ENCODE data around the gene LPIN3.

LPIN3 gene

DNA sequence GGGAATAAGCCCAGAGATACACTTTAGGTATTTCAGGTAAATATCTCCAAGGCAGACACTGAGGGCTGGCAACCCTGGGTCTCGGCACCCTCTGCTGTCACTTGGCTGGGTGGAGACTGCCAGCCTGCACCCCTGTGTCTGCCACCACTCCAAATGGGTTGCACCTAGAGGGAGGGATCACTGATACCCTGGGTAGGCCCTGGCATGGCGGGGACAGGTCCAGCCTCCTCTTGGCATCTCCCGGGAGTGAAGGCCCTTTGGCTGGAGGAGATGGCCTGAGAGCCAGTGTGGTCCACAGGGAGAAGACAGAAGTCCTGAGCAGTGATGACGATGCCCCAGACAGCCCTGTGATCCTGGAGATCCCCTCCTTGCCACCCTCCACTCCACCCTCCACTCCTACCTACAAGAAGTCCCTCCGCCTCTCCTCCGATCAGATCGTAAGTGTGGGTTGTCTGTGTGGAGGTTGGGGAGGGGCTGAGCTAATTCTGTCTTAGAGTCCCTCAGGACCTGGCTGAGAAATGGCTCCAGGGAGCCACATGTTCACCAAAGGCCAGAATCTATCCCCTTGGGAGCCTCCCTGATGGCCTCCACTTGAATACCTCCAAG, 15.1 kb downstream of the LPIN3 start:
- H3K27ac ChIP-seq (ENCODE audit: low read length) = no peak overlapping the region
- H3K4me3 ChIP-seq (ENCODE audit: low read length) = no peak overlapping the region
- no peaks in the 10 kb centered on the region for H3K27me3 ChIP-seq (ENCODE audit: insufficient read depth, low read length)
- no peaks in the 10 kb centered on the region for H3K9me3 ChIP-seq (ENCODE audit: insufficient read depth, low read depth, low read length)
- no peaks in the 10 kb centered on the region for H3K36me3 ChIP-seq (ENCODE audit: insufficient read depth, low read depth, low read length)
- no peak overlapping the region for H3K9ac ChIP-seq (ENCODE audit: low read depth, low read length)
- H3K4me1 ChIP-seq (ENCODE audit: insufficient read depth, low read length) = no peaks in the 10 kb centered on the region

DNA sequence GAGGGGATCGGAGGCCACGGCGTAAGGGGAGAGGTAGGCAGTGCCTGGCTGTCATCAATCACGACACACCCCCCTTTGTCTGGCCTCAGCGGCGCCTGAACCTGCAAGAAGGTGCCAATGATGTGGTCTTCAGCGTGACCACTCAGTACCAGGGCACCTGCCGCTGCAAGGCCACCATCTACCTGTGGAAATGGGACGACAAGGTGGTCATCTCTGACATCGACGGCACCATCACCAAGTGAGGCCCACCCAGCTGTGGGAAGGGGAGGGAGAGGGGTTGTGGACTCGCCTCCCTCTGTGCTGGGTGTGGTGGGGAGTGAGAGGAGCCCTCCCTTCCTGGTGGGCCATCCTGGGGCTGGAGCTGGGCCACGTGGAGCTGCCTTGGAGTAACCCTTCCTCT, 16.3 kb downstream of the LPIN3 start:
- H3K36me3 ChIP-seq (ENCODE audit: insufficient read depth, low read depth, low read length) = no peaks in the 10 kb centered on the region

DNA sequence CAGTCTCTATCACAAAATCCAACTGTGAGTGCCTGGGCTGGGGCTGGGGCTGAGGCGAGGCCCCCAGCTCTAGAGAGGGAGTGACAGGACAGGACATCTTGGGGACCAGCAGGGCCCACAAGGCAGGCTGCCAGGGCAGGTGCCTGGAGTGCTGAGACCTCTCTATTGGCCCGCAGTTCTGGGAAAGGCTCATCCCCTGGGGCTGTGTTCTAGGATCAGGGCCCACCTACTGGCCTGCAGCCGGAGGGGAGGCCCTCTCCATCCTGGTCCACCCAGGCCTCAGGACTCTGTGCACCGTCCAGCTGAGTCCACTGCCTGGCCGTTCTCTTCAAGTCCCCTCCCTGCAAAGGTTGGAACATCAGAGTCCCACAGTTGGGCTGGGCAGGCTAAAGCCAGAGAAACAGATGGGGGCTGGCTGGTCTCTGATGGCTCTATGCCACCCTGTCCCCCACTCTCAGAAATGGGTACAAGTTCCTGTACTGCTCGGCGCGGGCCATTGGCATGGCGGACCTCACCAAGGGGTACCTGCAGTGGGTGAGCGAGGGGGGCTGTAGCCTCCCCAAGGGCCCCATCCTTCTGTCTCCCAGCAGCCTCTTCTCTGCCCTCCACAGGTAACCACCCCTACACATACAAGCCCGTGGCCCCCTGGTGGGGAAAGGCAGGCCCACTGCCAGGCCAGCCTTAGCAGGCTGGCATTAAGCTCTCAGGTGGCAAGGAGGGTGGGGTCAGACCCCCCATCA, 17.0 kb downstream of the LPIN3 start:
- Histone ChIP-seq H3K9me3 (ENCODE audit: insufficient read depth, low read depth, low read length) (no peaks in the 10 kb centered on the region), H3K27ac (ENCODE audit: low read length) (no peak overlapping the region), H3K9ac (ENCODE audit: low read depth, low read length) (no peak overlapping the region), H3K4me1 (ENCODE audit: insufficient read depth, low read length) (no peaks in the 10 kb centered on the region), H3K36me3 (ENCODE audit: insufficient read depth, low read depth, low read length) (no peaks in the 10 kb centered on the region), H3K4me3 (ENCODE audit: low read length) (no peak overlapping the region), H3K27me3 (ENCODE audit: insufficient read depth, low read length) (no peaks in the 10 kb centered on the region)

More for the DNA sequence above, 16.3 kb downstream of the LPIN3 start:
- Histone ChIP-seq H3K27me3 (ENCODE audit: insufficient read depth, low read length) (no peaks in the 10 kb centered on the region), H3K4me3 (ENCODE audit: low read length) (no peak overlapping the region), H3K4me1 (ENCODE audit: insufficient read depth, low read length) (no peaks in the 10 kb centered on the region), H3K9ac (ENCODE audit: low read depth, low read length) (no peak overlapping the region), H3K9me3 (ENCODE audit: insufficient read depth, low read depth, low read length) (no peaks in the 10 kb centered on the region), H3K27ac (ENCODE audit: low read length) (no peak overlapping the region)

DNA sequence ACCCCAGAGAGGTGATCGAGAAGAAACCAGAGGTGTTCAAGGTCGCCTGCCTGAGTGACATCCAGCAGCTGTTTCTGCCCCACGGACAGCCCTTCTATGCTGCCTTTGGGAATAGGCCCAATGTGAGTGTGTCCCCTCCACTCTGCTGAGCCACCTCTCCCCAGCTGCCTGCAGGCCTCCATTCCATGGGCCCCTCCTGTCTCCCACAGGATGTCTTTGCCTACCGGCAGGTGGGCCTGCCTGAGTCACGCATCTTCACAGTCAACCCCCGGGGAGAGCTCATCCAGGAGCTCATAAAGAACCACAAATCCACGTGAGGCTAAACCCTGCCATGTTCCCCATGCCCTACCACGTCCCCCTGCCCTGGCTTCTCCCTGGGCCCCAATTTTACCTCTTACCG, 17.6 kb downstream of the LPIN3 start:
- H3K9me3 ChIP-seq (ENCODE audit: insufficient read depth, low read depth, low read length) = no peaks in the 10 kb centered on the region
- H3K36me3 ChIP-seq (ENCODE audit: insufficient read depth, low read depth, low read length) = no peaks in the 10 kb centered on the region
- H3K27me3 ChIP-seq (ENCODE audit: insufficient read depth, low read length) = no peaks in the 10 kb centered on the region
- no peak overlapping the region for H3K27ac ChIP-seq (ENCODE audit: low read length)
- H3K4me3 ChIP-seq (ENCODE audit: low read length) = no peak overlapping the region
- no peaks in the 10 kb centered on the region for H3K4me1 ChIP-seq (ENCODE audit: insufficient read depth, low read length)
- H3K9ac ChIP-seq (ENCODE audit: low read depth, low read length) = no peak overlapping the region

DNA sequence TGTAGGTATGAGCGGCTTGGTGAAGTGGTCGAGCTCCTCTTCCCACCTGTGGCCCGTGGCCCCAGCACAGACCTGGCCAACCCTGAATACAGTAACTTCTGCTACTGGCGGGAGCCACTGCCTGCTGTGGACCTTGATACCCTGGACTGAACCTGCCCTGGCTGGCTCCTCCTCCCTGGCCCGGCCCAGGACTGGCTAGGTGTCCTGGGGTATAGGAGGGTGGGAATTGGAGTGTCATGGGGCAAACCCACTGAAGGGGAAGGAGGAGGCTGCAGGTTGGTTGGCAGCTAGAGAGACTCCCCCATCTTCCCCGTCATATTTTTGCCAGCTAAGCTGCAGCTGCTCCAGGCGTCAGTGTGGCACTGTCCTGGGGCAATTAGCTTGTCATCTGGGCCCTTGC, 18.1 kb downstream of the LPIN3 start:
- H3K9ac ChIP-seq (ENCODE audit: low read depth, low read length) = no peak overlapping the region
- no peaks in the 10 kb centered on the region for H3K36me3 ChIP-seq (ENCODE audit: insufficient read depth, low read depth, low read length)
- no peaks in the 10 kb centered on the region for H3K4me1 ChIP-seq (ENCODE audit: insufficient read depth, low read length)

DNA sequence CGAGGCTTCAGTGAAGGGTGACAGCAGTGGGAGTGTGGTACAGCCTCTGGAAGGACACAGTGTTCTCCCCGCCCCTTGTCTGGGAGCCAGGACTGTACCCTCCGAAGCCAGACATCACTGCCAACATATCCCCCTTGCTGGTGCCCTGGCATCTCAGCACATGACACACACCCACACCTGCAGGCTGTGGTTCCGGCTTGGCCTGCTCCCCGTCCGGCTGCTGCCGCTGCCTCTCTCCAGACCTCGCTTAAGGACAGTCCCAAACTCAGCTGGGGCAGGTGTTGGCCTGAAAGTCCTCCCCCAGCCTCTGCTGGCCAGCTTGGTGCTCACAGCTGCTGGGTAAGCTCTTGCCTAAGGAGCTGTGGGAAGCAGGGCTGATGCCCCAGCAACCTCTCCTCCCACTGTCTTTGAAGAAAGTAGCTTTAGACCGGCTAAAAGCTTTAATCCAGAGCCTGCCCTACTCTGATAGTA, 19.0 kb downstream of the LPIN3 start:
- Histone ChIP-seq H3K9ac (ENCODE audit: low read depth, low read length) (no peak overlapping the region), H3K4me1 (ENCODE audit: insufficient read depth, low read length) (no peaks in the 10 kb centered on the region), H3K36me3 (ENCODE audit: insufficient read depth, low read depth, low read length) (no peaks in the 10 kb centered on the region), H3K9me3 (ENCODE audit: insufficient read depth, low read depth, low read length) (no peaks in the 10 kb centered on the region), H3K4me3 (ENCODE audit: low read length) (no peak overlapping the region), H3K27ac (ENCODE audit: low read length) (no peak overlapping the region), H3K27me3 (ENCODE audit: insufficient read depth, low read length) (peaks cover 10% of the 10 kb centered on the region)

More for the DNA sequence above, 18.1 kb downstream of the LPIN3 start:
- Histone ChIP-seq H3K27ac (ENCODE audit: low read length) (no peak overlapping the region), H3K9me3 (ENCODE audit: insufficient read depth, low read depth, low read length) (no peaks in the 10 kb centered on the region), H3K27me3 (ENCODE audit: insufficient read depth, low read length) (peaks cover 2% of the 10 kb centered on the region), H3K4me3 (ENCODE audit: low read length) (no peak overlapping the region)

DNA sequence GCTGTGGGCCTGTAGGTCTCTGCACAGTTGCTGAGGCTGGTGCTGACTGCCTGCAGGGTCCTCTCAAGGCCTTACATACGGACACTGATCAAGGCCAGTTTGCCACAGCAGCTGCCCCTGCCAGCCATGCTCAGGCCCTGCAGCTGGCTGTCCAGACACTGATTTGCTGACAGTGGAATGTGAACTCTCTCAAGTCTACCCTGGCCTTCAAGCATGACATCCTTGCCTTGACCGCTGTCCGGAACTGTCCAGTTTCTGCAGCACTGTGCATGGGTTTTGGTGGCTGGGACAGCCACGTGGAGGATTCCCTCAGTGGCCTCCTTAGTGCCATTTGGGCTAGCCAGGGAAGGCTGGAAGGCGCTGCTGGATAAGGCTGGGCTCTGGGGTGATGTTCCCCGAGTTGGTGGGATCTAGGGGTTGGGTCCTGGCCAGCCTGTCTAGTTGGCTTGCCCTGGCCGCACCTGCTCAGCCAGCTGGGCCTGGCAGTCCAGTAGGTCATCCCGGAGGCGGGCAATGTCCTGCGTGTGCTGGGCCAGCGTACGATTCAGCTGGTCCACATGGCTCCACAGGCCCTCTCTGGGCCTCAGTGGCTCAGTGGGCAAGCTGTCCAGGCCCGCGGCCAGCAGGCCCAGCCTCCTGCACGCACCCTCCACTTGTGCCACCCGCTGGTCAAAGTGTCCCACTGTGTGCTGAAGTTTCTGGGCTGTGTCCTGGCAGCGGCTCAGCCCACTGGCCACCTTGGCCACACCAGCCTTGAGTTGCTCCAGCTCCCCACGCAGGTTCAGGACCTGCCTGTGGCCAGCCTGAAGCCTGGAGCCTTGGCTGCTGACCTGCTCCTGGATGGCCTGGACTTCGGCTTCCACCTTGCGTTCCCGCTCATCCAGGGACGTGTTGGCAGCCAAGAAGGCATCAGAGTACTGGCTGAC, 20.5 kb downstream of the LPIN3 start:
- H3K4me1 ChIP-seq (ENCODE audit: insufficient read depth, low read length) = no peaks in the 10 kb centered on the region
- no peak overlapping the region for H3K27ac ChIP-seq (ENCODE audit: low read length)
- H3K27me3 ChIP-seq (ENCODE audit: insufficient read depth, low read length) = peaks cover 25% of the 10 kb centered on the region
- H3K36me3 ChIP-seq (ENCODE audit: insufficient read depth, low read depth, low read length) = no peaks in the 10 kb centered on the region
- H3K4me3 ChIP-seq (ENCODE audit: low read length) = no peak overlapping the region
- H3K9ac ChIP-seq (ENCODE audit: low read depth, low read length) = no peak overlapping the region
- H3K9me3 ChIP-seq (ENCODE audit: insufficient read depth, low read depth, low read length) = no peaks in the 10 kb centered on the region

DNA sequence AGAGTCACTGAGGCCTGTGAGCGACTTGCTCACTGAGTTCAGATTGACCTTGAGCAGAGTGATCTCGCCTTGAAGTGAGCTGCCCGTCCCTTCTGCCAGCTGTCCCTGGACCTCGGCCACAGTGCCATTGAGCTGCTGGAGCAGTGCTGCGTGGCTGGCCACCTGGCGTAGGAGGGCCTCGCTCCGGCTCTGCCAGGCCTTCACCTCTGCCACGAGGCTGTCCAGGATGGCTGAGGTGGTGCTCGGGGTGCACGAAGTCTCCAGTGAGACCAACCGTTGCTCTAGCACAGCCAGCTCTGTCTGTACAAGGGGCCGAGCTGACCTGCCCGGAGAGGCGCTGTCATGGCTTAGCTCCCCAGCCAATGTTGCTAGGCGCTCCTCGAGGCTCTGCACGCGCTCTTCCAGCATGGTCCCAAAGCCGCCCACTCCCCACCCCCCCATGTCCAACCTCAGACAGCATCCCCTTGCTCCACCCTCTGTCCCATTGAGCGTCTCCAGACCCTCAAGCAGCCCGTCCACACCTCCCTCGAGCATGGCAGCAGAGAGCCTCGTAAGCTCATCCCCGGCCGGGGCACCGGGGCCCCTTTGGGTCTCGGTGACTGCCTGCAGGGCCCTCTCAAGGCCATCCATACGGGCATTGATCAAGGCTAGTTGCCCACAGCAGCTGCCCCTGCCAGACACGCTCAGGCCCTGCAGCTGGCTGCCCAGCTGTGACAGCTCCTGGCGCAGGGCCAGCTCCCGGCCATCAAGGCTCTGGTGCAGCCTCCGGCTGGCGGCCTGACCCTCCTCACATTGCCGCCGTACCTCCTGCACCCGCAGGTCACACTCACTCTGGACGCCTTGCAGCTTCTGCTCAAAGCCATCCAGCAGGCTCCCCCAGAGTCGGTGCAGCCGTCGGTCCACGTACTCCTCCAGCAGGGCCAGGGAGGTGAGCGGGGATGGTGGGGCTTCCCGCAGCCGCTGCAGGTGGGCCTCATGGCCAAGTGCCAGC, 21.4 kb downstream of the LPIN3 start:
- Histone ChIP-seq H3K4me1 (ENCODE audit: insufficient read depth, low read length) (no peaks in the 10 kb centered on the region; the same call in 1 of the 2 replicates), H3K4me3 (ENCODE audit: low read length) (no peak overlapping the region), H3K9me3 (ENCODE audit: insufficient read depth, low read depth, low read length) (no peaks in the 10 kb centered on the region), H3K36me3 (ENCODE audit: insufficient read depth, low read depth, low read length) (no peaks in the 10 kb centered on the region), H3K27me3 (ENCODE audit: insufficient read depth, low read length) (peaks cover 31% of the 10 kb centered on the region), H3K9ac (ENCODE audit: low read depth, low read length) (no peak overlapping the region), H3K27ac (ENCODE audit: low read length) (no peak overlapping the region)

DNA sequence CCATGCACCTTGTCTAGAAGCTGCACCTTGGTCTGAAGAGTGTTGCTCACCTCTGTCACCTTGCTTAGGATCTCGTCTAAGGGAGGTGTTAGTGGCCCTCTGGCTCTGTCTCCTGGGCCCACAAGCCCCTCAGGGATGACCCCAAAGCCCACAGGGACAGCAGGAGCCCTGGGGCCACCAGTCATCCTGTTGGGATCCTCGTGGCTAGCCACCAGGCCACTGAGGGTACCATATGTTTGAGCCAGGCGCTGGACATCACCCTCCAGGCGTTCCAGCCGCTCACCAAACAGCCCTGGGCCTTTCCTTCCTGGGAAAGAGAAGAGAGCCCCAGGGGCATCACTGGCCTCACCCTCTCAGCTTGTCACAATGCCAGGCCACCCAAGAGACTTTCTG, 22.1 kb downstream of the LPIN3 start:
- H3K4me1 ChIP-seq (ENCODE audit: insufficient read depth, low read length) = no peaks in the 10 kb centered on the region; the same call in 1 of the 2 replicates
- no peaks in the 10 kb centered on the region for H3K9me3 ChIP-seq (ENCODE audit: insufficient read depth, low read depth, low read length)
- H3K27me3 ChIP-seq (ENCODE audit: insufficient read depth, low read length) = peaks cover 38% of the 10 kb centered on the region
- H3K27ac ChIP-seq (ENCODE audit: low read length) = no peak overlapping the region
- no peak overlapping the region for H3K4me3 ChIP-seq (ENCODE audit: low read length)
- no peak overlapping the region for H3K9ac ChIP-seq (ENCODE audit: low read depth, low read length)
- H3K36me3 ChIP-seq (ENCODE audit: insufficient read depth, low read depth, low read length) = no peaks in the 10 kb centered on the region

DNA sequence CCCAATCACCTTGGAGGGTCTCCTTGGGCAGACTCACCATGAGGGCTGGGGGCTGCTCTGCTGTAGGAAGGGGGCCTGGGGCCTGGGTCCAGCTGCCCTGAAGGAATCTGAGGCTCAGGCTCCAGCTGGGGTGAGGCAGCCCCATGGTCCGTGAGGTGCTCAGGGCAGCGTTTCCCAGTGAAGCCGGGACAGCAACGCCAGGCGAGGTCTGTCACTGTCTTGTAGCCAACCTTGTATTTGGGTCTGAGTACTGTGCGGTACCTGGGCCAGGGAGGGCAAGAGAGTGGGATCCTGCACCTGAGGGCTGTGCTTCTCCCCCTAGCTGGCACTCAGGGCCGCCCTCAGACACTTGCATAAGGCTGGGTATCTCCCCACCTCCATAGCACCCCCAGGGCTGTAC, 23.0 kb downstream of the LPIN3 start:
- Histone ChIP-seq H3K4me3 (ENCODE audit: low read length) (no peak overlapping the region), H3K27me3 (ENCODE audit: insufficient read depth, low read length) (peaks cover 45% of the 10 kb centered on the region), H3K9me3 (ENCODE audit: insufficient read depth, low read depth, low read length) (no peaks in the 10 kb centered on the region), H3K4me1 (ENCODE audit: insufficient read depth, low read length) (no peaks in the 10 kb centered on the region; the same call in 1 of the 2 replicates), H3K36me3 (ENCODE audit: insufficient read depth, low read depth, low read length) (no peaks in the 10 kb centered on the region), H3K9ac (ENCODE audit: low read depth, low read length) (no peak overlapping the region), H3K27ac (ENCODE audit: low read length) (no peak overlapping the region)

Measured in iPS-20b (cell line).